ENCODE results near the gene ATP6V0A4.

ATP6V0A4 gene

GRCh38 chr7:138797715-138798320 is at the start of gene ATP6V0A4, which contains the start of gene TMEM213:
Gene ATP6V0A4 (minus strand): TSS chr7:138798196. CDS start chr7:138771247, 26,949 bp downstream.
Gene TMEM213 (plus strand): TSS chr7:138797994. CDS start chr7:138798105, 111 bp downstream.
- TF ChIP-seq ZNF274 (IDR thresholded peaks at IDR 0.05; ENCODE audit: low read depth, low read length), result no peak
- no peak within 1 kb of the TSS for H3K4me3 ChIP-seq (ENCODE audit: low read length)

- no peak overlapping the region for H3K4me3 ChIP-seq (ENCODE audit: low read length)
- no peak for TF ChIP-seq ZNF274 (IDR thresholded peaks at IDR 0.05; ENCODE audit: low read depth, low read length)
These were observed 47.7 kb upstream of the ATP6V0A4 start for GRCh38 chr7:138845711-138846110.

- no peak for TF ChIP-seq ZNF274 (IDR thresholded peaks at IDR 0.05; ENCODE audit: low read depth, low read length)
- H3K4me3 ChIP-seq (ENCODE audit: low read length), result no peak overlapping the region
These were observed 45.9 kb upstream of the ATP6V0A4 start for GRCh38 chr7:138843632-138844580.

- TF ChIP-seq ZNF274 (IDR thresholded peaks at IDR 0.05; ENCODE audit: low read depth, low read length), result no peak
- H3K4me3 ChIP-seq (ENCODE audit: low read length), result no peak overlapping the region
These were observed 44.1 kb upstream of the ATP6V0A4 start for GRCh38 chr7:138842111-138842510.

GRCh38 chr7:138838166-138838565 is 40.2 kb upstream of the ATP6V0A4 start:
- no peak overlapping the region for H3K4me3 ChIP-seq (ENCODE audit: low read length)
- TF ChIP-seq ZNF274 (IDR thresholded peaks at IDR 0.05; ENCODE audit: low read depth, low read length), result no peak

- no peak for TF ChIP-seq ZNF274 (IDR thresholded peaks at IDR 0.05; ENCODE audit: low read depth, low read length)
- no peak overlapping the region for H3K4me3 ChIP-seq (ENCODE audit: low read length)
These were observed 39.6 kb upstream of the ATP6V0A4 start for GRCh38 chr7:138837627-138838026.

GRCh38 chr7:138835087-138835486 is 37.1 kb upstream of the ATP6V0A4 start:
- TF ChIP-seq ZNF274 (IDR thresholded peaks at IDR 0.05; ENCODE audit: low read depth, low read length), result no peak
- no peak overlapping the region for H3K4me3 ChIP-seq (ENCODE audit: low read length)

GRCh38 chr7:138834583-138834982 is 36.6 kb upstream of the ATP6V0A4 start:
- no peak for TF ChIP-seq ZNF274 (IDR thresholded peaks at IDR 0.05; ENCODE audit: low read depth, low read length)
- H3K4me3 ChIP-seq (ENCODE audit: low read length), result no peak overlapping the region

GRCh38 chr7:138833596-138833995 is 35.6 kb upstream of the ATP6V0A4 start:
- no peak for TF ChIP-seq ZNF274 (IDR thresholded peaks at IDR 0.05; ENCODE audit: low read depth, low read length)
- no peak overlapping the region for H3K4me3 ChIP-seq (ENCODE audit: low read length)

GRCh38 chr7:138832966-138833365 is 35.0 kb upstream of the ATP6V0A4 start:
- no peak for TF ChIP-seq ZNF274 (IDR thresholded peaks at IDR 0.05; ENCODE audit: low read depth, low read length)
- no peak overlapping the region for H3K4me3 ChIP-seq (ENCODE audit: low read length)

- H3K4me3 ChIP-seq (ENCODE audit: low read length), result no peak overlapping the region
- TF ChIP-seq ZNF274 (IDR thresholded peaks at IDR 0.05; ENCODE audit: low read depth, low read length), result no peak
These were observed 31.3 kb upstream of the ATP6V0A4 start for GRCh38 chr7:138829335-138829734.

GRCh38 chr7:138828302-138828701 is 30.3 kb upstream of the ATP6V0A4 start:
- no peak for TF ChIP-seq ZNF274 (IDR thresholded peaks at IDR 0.05; ENCODE audit: low read depth, low read length)
- no peak overlapping the region for H3K4me3 ChIP-seq (ENCODE audit: low read length)

GRCh38 chr7:138825049-138825721 is 27.2 kb upstream of the ATP6V0A4 start:
- no peak for TF ChIP-seq ZNF274 (IDR thresholded peaks at IDR 0.05; ENCODE audit: low read depth, low read length)
- H3K4me3 ChIP-seq (ENCODE audit: low read length), result no peak overlapping the region

- no peak overlapping the region for H3K4me3 ChIP-seq (ENCODE audit: low read length)
- no peak for TF ChIP-seq ZNF274 (IDR thresholded peaks at IDR 0.05; ENCODE audit: low read depth, low read length)
These were observed 25.0 kb upstream of the ATP6V0A4 start for GRCh38 chr7:138822867-138823535.

Data from GM08714 (cell line).